22Rv1 (cell line): ENCODE measurements around the gene REC8.

Experiments used
- H3K27ac ChIP-seq: fragments of 450-650 bp; 2 replicates; pipeline ENCODE4 v1.5.1; 2017
- CTCF ChIP-seq: fragments of 450-650 bp; IDR thresholded peaks from 2 replicates; pipeline ENCODE4 v1.5.1; 2017; ENCODE audit warnings: mild to moderate bottlenecking
- ZFX ChIP-seq: fragments of 450-650 bp; IDR thresholded peaks from 2 replicates; pipeline ENCODE4 v1.6.1; 2017; ENCODE audit warnings: antibody characterized with exemption, borderline replicate concordance

REC8 gene

GRCh38 chr14:24186831-24187538 is 15.1 kb downstream of the REC8 start:
- H3K27ac ChIP-seq = no peak overlapping the region
- no peak for TF ChIP-seq CTCF
- TF ChIP-seq ZFX = no peak

- peak overlapping the region; percentile 92 for H3K27ac ChIP-seq
Observed at GRCh38 chr14:24187539-24187915, 15.6 kb downstream of the REC8 start.

DNA sequence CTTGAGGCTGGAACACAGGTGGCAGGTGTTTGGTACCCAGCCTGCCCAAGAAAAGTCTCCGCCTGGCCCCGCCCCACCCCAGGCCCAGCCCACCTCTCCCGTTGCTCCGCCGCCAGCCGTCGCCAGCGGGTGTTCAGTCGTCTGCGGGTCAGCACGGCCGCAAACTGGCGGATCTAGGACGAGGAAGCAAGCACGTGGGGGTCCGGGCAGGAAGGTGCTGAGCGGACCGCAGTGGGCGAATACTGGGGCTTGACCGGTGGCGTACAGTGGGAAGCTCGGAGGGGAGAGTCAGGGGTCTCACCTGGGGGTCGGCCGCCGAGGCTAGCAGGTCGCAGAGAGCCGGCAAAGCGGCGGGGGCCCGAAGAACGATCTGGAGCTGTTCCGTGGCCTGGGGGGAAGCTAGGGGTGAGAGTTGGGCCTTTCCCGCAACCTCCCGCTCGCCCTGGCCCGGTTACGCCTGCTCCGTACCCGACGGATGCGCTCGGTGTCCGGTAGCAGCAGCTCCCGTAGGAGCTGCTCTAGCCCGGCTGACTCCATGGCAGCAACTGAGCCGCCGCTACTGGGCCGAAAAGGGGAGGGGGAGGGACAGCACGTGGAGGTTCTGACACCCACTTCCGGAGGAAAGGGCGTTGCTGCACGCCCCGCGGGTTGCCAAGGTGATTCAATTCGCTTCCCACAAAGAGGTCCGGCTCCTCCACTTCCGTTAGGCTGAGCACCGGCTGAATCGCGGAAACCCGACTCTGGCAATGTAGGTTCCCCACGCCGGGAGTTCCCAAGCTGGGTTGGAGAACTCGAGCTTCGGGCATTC is 16.6 kb downstream of the REC8 start, which contains the start of gene IPO4:
Gene IPO4, minus strand, starts transcription at position 566 of the 808 bp plus-strand sequence. Its CDS starts 29 bp downstream, at position 537.
- H3K27ac ChIP-seq = peak within 1 kb of the TSS; percentile 92
- TF ChIP-seq CTCF = no peak
- TF ChIP-seq ZFX = no peak

More at GRCh38 chr14:24187539-24187915, 15.6 kb downstream of the REC8 start:
- no peak for TF ChIP-seq CTCF
- no peak for TF ChIP-seq ZFX

- peak overlapping the region; percentile 92 for H3K27ac ChIP-seq
Observed at GRCh38 chr14:24189059-24189375, 17.1 kb downstream of the REC8 start.

DNA sequence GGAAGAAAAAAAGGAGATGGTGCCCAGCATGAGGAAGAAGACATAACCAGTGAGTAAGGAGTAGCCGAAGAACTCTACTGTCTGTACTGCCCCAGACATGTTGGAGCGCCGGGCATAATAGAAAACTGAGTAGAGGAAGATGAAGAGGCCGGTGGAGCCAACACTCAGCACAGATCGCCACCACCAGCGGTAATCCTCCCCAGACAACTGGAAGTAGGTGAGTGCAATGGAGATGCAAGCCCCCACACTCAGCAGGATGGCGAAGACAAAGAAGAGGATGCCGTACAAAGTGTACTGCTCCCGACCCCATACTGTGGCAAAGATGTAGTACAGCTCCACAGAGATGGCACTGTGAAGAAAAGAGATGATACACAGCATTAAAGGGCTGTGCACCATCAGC is 17.6 kb downstream of the REC8 start:
- no peak for TF ChIP-seq ZFX
- no peak for TF ChIP-seq CTCF
- peak overlapping the region; percentile 92 for H3K27ac ChIP-seq

More at GRCh38 chr14:24189059-24189375, 17.1 kb downstream of the REC8 start:
- TF ChIP-seq ZFX = no peak
- TF ChIP-seq CTCF = no peak

DNA sequence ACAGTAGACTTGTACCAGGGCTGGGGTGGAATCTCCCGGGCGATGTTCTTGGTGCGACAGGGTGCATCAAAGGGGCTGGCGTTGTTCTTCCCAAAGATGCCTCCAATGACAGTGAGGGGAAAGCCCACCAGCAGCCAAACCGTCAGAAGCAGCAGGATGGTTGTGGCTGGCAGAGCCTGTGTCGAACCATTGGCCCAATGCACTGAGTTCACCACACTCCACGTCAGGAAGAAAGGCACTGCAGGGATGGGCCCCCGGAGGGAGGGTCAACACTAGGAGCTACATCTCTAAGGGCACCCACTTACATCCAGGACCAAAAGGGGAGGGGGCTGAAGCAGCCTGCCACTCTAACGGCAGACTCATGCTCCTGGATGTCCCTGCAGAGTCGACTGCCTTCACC is 18.5 kb downstream of the REC8 start:
- TF ChIP-seq ZFX (no peak), CTCF (no peak)
- H3K27ac ChIP-seq = no peak overlapping the region

DNA sequence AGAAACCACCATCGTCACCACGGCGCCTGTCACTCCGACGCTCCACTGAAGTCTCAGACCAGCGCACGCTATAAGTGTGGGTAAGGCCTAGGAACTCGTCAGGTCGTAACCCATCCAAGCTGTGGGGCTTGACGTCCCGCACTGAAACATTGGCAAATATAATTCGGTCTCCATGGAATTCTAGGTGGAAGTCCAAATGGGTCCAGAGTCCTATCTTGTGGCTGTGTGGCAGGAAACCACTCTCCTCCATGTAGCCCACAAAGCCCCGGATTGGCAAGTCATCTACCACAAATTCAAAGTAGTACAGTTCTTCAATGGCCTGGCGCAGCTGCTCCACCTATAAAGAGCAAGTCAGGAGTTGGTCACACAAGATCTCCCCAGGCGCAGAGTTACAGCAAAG is 21.1 kb downstream of the REC8 start:
- no peak overlapping the region for H3K27ac ChIP-seq
- no peak for TF ChIP-seq CTCF
